GM12865 (cell line): ENCODE results near the gene QPRT.

Source experiments
- DNase-seq: peaks from one replicate; pipeline ENCODE4 v3.0.0; 2010; ENCODE audit warnings: low read depth
- H3K4me3 ChIP-seq: 2 replicates; pipeline ENCODE4 v1.5.1; 2011; ENCODE audit warnings: mild to moderate bottlenecking, low read depth, low read length, control low read depth
- TF ChIP-seq, protein P1 (sequence below): IDR thresholded peaks from 2 replicates; pipeline ENCODE4 v1.5.1; 2011; ENCODE audit warnings: low read length, control low read depth, low read depth, inconsistent platforms; ENCODE audit not compliant: insufficient read depth; ENCODE audit errors: missing control alignments

Gene QPRT

DNA sequence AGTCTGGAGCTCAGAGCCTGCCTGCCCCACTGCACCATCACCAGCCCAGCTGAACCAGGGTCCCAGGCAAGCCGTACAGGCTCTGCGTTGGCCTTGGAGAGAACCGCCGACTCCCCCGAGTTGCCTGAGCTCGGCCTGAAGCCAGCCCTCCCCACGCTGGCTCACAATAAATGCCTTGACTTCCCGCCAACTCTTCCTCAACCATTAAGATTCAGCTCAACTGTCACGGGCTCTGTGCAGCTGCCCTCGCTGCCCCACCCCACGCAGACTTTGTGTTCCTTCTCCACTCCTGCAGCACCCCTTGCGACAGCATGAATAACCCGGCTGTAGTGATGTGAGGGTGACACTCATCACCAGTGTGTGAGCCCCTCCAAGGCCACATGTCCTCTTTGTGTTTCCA is 4.8 kb upstream of the QPRT start:
- TF ChIP-seq, protein P1, sequence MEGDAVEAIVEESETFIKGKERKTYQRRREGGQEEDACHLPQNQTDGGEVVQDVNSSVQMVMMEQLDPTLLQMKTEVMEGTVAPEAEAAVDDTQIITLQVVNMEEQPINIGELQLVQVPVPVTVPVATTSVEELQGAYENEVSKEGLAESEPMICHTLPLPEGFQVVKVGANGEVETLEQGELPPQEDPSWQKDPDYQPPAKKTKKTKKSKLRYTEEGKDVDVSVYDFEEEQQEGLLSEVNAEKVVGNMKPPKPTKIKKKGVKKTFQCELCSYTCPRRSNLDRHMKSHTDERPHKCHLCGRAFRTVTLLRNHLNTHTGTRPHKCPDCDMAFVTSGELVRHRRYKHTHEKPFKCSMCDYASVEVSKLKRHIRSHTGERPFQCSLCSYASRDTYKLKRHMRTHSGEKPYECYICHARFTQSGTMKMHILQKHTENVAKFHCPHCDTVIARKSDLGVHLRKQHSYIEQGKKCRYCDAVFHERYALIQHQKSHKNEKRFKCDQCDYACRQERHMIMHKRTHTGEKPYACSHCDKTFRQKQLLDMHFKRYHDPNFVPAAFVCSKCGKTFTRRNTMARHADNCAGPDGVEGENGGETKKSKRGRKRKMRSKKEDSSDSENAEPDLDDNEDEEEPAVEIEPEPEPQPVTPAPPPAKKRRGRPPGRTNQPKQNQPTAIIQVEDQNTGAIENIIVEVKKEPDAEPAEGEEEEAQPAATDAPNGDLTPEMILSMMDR: no peak
- H3K4me3 ChIP-seq: no peak overlapping the region
- DNase-seq: no peak

DNA sequence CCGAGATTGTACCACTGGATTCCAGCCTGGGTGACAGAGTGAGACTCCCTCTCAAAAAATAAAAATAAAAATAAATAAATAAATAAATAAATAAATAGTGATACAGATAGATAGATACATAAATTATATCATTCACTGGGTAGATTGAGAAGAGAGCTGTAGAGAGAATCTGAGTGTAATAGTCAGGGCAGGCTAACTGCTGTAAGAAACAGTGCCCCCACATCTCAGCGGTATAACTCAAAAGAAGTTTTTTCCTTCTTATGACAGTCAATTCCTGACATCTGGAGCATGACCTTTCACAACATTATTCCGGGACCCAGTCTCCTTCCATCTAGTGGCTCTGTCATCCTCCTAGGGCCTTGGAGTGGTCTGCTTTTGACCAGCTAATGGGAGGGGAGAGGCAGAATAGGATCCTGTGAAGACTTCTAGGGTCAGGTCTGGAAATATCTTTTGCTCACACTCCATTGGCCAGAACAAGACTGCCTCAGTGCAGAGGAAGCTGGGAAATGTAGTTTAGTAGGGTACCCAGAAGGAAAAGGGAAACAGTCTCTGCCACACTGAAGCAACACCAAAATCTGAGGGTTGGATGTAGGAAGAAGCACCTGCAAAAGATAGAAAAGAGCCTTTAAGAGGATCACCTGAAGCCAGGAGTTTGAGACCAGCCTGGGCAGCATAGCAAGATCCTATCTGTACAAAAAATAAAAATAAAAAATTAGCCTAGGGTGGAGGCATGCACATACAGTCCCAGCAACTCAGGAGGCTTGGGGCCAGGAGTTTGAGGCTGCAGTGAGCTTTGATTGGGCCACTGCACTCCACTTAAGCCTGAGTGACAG is 3.0 kb upstream of the QPRT start:
- DNase-seq: peak; percentile 57
- no peak overlapping the region for H3K4me3 ChIP-seq
- TF ChIP-seq, protein P1: no peak

DNA sequence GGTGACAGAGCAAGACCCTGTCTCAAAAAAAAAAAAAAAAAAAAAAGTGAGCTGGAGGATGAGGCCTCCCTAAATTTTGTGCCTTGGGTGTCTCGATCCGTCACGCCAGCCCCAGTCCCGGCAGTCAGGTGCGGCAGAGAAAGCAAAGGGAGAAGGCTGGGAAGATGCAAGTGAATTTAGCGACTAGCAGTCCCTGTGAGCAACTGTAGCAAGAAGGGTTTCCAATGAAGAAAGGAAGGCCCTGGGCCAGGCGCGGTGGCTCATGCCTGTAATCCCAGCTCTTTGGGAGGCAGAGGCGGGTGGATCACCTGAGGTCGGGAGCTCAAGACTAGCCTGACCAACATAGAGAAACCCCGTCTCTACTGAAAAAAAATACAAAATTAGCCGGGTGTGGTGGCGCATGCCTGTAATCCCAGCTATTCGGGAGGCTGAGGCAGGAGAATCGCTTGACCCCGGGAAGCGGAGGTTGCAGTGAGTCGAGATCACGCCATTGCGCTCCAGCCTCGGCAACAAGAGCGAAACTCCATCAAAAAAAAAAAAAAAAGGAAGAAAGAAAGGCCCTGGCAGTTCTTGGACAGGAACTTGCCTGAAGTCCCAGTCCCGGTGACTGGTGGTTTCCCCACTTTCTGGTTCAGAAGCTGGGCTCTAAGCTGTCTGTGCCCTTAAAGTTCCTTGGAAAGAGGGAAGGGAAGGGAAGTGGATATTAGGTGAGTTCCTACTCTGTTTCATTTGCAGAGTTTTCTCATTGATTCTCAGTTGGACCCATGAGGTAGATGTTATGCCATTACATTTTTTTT is 1.8 kb upstream of the QPRT start:
- DNase-seq: no peak
- TF ChIP-seq, protein P1: no peak
- no peak overlapping the region for H3K4me3 ChIP-seq

DNA sequence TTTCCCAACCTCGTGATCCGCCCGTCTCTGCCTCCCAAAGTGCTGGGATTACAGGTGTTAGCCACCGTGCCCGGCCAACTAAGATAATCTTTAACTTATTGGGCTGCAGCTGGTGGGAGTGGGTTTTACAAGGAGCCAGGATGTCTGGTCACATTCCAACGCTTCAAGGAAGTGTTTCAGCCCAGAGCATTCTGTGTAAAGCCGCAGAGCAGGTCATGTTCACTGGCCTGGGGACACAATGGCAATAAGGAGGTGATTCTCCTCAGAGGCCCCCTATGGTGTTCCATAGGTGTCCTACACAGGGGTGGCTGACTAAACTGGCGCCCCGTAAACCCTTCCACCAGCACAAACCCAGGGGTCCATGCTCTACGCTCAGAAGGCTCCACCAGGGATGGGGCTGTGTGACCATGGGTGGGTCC is 1.2 kb downstream of the QPRT start:
- H3K4me3 ChIP-seq: peak overlapping the region; percentile 63
- DNase-seq: no peak
- TF ChIP-seq, protein P1: no peak

DNA sequence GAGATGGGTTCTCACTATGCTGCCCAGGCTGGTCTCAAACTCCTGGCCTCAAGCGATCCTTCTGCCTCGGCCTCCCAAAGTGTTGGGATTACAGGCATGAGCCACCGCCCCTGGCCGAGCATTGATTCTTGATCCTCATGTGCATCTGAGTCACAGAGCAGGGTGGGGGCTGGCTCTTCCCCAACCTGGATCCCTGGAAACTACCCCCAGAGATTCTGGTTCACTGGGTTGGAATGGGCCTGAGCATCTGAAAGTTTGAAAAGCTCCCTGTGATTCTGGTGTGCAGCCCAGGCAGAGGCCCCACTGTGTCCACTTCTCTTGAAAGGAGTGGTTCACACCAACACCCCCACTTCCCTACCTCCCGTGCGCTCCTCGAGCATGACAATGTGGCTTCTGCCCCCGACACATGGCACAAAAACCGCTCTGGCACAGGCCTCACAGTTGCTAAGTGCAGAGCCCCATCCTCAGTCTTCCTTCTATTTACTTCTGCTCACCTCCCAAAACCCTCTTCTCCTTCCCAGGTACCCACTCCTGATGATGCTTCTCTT is 4.6 kb downstream of the QPRT start:
- no peak overlapping the region for H3K4me3 ChIP-seq
- TF ChIP-seq, protein P1: no peak
- no peak for DNase-seq

DNA sequence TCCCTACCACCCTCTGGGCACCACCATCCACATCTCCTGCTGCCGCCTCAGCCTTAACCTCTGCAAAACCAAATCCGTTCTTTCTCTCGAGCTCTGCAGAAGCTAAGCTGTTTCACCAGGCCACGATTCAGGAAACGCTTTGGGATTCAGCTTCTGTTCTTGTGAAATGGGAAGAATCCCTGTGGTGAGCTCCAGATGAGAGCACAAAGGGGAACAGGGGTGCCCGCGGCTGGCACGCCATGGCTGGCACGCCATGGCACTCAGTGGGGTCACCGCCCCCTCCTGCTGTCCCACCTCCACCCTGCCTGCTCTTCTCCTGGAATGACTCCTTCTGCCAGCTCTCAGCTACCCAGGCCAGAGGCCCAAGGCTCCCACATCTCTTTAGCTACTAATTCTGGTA is 5.7 kb downstream of the QPRT start:
- DNase-seq: no peak
- no peak overlapping the region for H3K4me3 ChIP-seq
- TF ChIP-seq, protein P1: no peak
